ENCODE measurements around the gene TXLNA.

Gene TXLNA

DNA sequence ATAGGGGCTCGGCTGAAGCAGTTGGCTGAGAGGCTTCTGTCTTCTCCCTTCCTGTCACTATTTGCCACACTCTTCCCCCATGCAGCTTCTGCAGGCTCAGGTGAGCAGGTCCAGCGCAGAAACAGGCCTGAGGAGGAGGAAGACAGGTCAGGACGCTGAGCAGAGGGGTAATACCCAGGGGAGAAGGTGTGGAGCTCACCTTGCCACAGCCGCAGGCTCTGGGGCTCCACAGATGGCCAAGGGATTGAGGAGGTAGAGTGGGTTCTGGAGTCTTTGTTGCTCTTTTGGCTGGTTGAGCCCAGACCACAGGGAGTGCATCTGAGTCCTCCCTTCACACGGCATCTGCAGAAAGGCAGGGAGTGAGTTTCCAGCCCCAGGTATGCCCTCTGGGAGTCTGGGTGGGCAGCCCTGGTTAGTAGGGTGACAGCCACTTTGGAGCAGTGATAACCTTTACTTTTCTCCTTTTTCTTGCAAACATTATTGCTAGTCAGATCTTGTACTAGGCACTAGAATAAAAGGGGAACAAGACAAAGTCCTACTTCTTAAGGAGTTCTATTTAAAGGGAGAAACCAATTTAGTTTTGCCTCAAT, 52.5 kb downstream of the TXLNA start:
- no peak overlapping the region for H3K27ac ChIP-seq
- TF ChIP-seq, protein P1, sequence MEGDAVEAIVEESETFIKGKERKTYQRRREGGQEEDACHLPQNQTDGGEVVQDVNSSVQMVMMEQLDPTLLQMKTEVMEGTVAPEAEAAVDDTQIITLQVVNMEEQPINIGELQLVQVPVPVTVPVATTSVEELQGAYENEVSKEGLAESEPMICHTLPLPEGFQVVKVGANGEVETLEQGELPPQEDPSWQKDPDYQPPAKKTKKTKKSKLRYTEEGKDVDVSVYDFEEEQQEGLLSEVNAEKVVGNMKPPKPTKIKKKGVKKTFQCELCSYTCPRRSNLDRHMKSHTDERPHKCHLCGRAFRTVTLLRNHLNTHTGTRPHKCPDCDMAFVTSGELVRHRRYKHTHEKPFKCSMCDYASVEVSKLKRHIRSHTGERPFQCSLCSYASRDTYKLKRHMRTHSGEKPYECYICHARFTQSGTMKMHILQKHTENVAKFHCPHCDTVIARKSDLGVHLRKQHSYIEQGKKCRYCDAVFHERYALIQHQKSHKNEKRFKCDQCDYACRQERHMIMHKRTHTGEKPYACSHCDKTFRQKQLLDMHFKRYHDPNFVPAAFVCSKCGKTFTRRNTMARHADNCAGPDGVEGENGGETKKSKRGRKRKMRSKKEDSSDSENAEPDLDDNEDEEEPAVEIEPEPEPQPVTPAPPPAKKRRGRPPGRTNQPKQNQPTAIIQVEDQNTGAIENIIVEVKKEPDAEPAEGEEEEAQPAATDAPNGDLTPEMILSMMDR (conservative IDR thresholded peaks at IDR 0.05), result no peak

DNA sequence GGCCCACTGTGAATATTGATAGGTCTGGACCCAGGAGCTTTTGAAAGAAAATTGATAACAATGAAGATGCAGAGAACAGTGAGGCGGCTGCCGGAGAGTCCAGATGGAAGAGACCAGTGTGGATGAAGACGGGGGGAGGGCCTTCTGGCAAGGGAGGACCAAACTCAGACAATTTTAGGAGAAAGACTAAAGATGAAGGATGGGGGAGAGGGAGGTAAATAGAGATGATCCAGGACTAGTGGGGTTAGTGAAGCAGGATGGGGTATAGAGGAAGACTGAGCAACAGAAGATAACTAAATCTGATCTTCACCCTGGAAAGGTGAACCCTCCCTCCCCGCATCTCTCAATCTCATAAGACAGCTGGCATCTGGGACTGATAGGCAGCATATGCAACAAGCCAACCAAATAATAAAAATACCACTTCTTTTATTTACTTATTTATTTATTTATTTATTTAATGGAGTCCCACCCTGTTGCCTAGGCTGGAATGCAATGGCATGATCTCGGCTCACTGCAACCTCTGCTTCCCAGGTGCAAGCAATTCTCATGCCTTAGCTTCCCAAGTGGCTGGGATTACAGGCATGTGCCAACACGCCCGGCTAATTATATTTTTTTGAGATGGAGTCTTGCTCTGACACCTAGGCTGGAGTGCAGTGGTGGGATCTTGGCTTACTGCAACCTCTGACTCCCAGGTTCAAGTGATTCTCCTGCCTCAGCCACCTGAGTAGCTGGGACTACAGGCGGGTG, 53.3 kb downstream of the TXLNA start:
- H3K27ac ChIP-seq, result no peak overlapping the region
- TF ChIP-seq, protein P1 (conservative IDR thresholded peaks at IDR 0.05), result no peak

DNA sequence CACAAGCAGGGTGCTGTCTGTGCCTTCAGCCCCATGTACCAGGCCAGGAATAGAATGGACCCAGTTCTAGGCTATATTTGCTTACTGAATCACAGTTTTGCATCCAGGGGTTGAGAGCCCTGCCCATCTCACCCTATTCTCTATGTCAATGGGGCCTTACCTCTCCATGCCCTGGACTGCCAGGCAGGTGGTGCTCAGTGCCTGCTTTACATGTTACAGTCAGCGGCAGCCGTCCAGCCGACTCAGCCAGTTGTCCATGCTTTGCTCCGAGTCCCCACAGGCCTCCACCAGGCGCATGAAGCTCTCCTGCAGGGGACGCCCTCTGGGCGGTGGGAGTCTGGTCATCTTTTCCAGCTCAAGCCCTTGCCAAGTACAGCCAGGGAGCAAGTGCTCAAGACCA, 55.3 kb downstream of the TXLNA start:
- TF ChIP-seq, protein P1 (conservative IDR thresholded peaks at IDR 0.05), result 0 out of 2 replicates have a peak, but pooled peaks have one; percentile 8
- H3K27ac ChIP-seq, result no peak overlapping the region

DNA sequence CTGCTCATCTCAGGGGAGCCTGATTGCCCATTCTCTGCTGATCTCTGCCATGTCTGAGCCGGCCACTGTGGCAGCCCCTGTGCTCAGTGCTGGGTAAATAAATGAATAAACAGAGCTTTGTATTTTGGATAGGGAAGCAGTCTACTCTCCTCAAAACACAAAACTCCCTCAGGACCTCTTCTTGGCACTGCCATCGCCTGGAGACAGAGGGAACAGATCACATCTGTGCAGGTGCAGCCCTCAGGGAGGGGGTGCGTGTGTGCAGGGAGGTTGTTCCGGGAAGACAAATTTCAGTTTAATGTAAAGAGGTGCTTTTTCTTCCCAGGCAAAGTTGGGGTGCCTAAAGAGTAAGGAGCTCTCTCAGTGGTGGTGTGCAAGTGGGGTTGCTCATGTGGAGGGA, 59.9 kb downstream of the TXLNA start:
- TF ChIP-seq, protein P1 (conservative IDR thresholded peaks at IDR 0.05), result no peak
- peak overlapping the region; percentile 84 for H3K27ac ChIP-seq

DNA sequence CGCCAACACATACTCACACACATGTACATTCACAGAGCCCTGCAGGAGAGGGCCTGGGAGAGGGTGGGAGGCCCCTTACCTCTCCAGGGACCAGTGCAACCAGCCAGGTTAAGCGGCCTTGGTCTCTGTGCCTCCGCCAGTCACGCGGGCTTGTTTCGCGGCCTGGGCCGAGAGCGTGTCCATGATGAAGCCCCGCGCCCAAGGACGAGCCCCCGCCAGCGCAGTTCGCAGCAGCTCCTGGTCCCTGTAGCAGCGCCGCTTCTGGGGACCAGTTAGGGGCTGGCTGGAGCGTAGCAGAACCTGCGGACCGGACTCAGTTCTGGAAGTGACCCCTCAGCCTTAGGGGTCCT, 60.3 kb downstream of the TXLNA start:
- TF ChIP-seq, protein P1 (conservative IDR thresholded peaks at IDR 0.05), result no peak
- peak overlapping the region; percentile 84 for H3K27ac ChIP-seq

DNA sequence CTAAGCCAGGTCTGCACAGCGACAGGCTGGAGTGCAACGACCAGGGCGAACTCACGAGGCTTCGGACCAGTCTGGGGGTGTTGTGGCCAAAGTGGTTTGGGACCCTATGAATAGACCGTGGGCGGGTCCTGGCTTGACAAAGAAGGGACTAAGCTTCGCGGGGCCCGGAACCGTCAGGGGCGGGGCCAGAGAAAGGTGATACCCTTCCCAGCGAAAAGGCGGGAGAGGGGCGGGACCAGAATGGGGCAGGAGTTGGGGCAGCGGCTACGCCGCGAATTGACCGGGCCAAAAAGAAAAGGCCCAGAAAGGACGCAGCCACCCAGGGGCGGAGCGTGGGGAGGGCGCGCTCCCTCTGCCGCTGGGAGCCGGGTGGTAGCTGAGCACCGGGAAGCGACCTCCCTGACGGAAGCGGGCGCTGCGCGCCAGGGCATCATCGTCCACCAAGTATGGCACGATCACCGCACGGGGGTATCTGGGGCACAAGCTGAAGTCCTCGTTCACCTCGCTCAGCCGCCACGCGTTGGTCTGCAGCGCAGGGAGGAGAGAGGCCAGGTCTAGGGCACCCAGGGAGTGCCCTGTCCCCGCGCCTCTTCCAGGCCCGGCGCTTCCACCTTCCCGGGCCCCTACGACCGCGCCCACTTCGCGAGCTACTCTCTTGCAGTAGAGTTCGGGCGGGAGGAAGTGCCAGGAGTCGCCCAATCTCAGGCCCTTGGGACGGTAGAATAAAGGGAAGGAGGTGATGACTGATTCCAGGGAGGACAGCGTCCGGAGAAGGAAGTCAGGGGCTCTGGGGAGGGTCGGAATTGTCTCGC, 60.9 kb downstream of the TXLNA start:
- TF ChIP-seq, protein P1 (conservative IDR thresholded peaks at IDR 0.05), result peak; percentile 42
- H3K27ac ChIP-seq, result peak overlapping the region; percentile 84

Data from VCaP (cell line).